Loucy (cell line): ENCODE data around the gene WWOX.

Source experiments
- H2AFZ ChIP-seq: fragments of 200-600 bp; sonication (generic); 2 replicates; pipeline ENCODE4 v1.6.0; 2016; ENCODE audit warnings: antibody characterized with exemption, mild to moderate bottlenecking, low read length, moderate library complexity
- H3F3A ChIP-seq: fragments of 200-600 bp; 2 replicates; pipeline ENCODE4 v1.6.0; 2016; ENCODE audit warnings: antibody characterized with exemption, low read depth, mild to moderate bottlenecking
- H3K27me3 ChIP-seq: fragments of 200-600 bp; sonication (generic); 2 replicates; pipeline ENCODE4 v1.6.1; 2014; ENCODE audit warnings: low read length, mild to moderate bottlenecking; ENCODE audit not compliant: insufficient read depth, poor library complexity, severe bottlenecking
- H3K36me3 ChIP-seq: fragments of 200-600 bp; sonication (generic); 2 replicates; pipeline ENCODE4 v1.6.1; 2016; ENCODE audit warnings: low read length; ENCODE audit not compliant: insufficient read depth
- H3K4me1 ChIP-seq: fragments of 200-600 bp; sonication (generic); 2 replicates; pipeline ENCODE4 v1.5.1; 2014; ENCODE audit warnings: low read length, mild to moderate bottlenecking; ENCODE audit not compliant: insufficient read depth, poor library complexity, severe bottlenecking
- H3K4me2 ChIP-seq: fragments of 200-600 bp; sonication (generic); 2 replicates; pipeline ENCODE4 v1.6.0; 2014; ENCODE audit warnings: antibody characterized with exemption, low read length, low read depth, mild to moderate bottlenecking; ENCODE audit not compliant: poor library complexity, severe bottlenecking
- H3K4me3 ChIP-seq: fragments of 200-600 bp; sonication (generic); 2 replicates; pipeline ENCODE4 v1.5.1; 2014; ENCODE audit warnings: low read length, mild to moderate bottlenecking, mixed read lengths; ENCODE audit not compliant: poor library complexity, severe bottlenecking
- H3K79me2 ChIP-seq: fragments of 200-600 bp; sonication (generic); 2 replicates; pipeline ENCODE4 v1.6.1; 2014; ENCODE audit warnings: low read length; ENCODE audit not compliant: insufficient read depth
- H3K9ac ChIP-seq: fragments of 200-600 bp; sonication (generic); 2 replicates; pipeline ENCODE4 v1.6.0; 2014; ENCODE audit warnings: mild to moderate bottlenecking, low read depth, low read length, moderate library complexity; ENCODE audit not compliant: poor library complexity, severe bottlenecking
- H3K9me2 ChIP-seq: fragments of 200-600 bp; sonication (generic); replicated peaks from 2 replicates; pipeline ENCODE4 v1.6.1; 2016; ENCODE audit warnings: low read depth, low read length, mixed read lengths
- H3K9me3 ChIP-seq: fragments of 200-600 bp; sonication (generic); 2 replicates; pipeline ENCODE4 v1.6.1; 2014; ENCODE audit warnings: mild to moderate bottlenecking, antibody characterized with exemption, low read length, low read depth; ENCODE audit not compliant: insufficient read depth
- H4K20me1 ChIP-seq: fragments of 200-600 bp; sonication (generic); 2 replicates; pipeline ENCODE4 v1.6.0; 2014; ENCODE audit warnings: antibody characterized with exemption, low read length, mild to moderate bottlenecking; ENCODE audit not compliant: insufficient read depth, poor library complexity, severe bottlenecking
- CTCF ChIP-seq: fragments of 200-600 bp; sonication (generic); conservative IDR thresholded peaks from 2 replicates; pipeline ENCODE4 v1.5.1; 2014; ENCODE audit warnings: mild to moderate bottlenecking, antibody characterized with exemption, low read length
- EZH2phosphoT487 ChIP-seq: fragments of 200-600 bp; IDR thresholded peaks from 2 replicates; pipeline ENCODE4 v1.6.1; 2018; ENCODE audit warnings: antibody characterized with exemption, mild to moderate bottlenecking, moderate library complexity, borderline replicate concordance

WWOX gene

GRCh38 chr16:79195938-79196337 is 1096.5 kb downstream of the WWOX start:
- Histone ChIP-seq H3F3A (no peaks in the 10 kb centered on the region), H3K4me3 (no peak overlapping the region), H3K9me2 (no peaks in the 10 kb centered on the region), H3K27me3 (no peaks in the 10 kb centered on the region), H3K9me3 (no peaks in the 10 kb centered on the region), H3K4me2 (no peak overlapping the region), H3K79me2 (no peaks in the 10 kb centered on the region), H3K9ac (no peak overlapping the region), H2AFZ (no peak overlapping the region), H4K20me1 (no peaks in the 10 kb centered on the region), H3K4me1 (peaks cover 24% of the 10 kb centered on the region), H3K36me3 (no peaks in the 10 kb centered on the region)
- no peak for TF ChIP-seq CTCF
- TF ChIP-seq EZH2phosphoT487: no peak

GRCh38 chr16:79201436-79201835 is 1102.0 kb downstream of the WWOX start:
- H3K4me2 ChIP-seq: no peak overlapping the region
- no peaks in the 10 kb centered on the region for H3K79me2 ChIP-seq
- no peaks in the 10 kb centered on the region for H3K9me3 ChIP-seq
- H3K9me2 ChIP-seq: no peaks in the 10 kb centered on the region
- no peak overlapping the region for H3K9ac ChIP-seq
- TF ChIP-seq CTCF: no peak
- no peak for TF ChIP-seq EZH2phosphoT487
- no peaks in the 10 kb centered on the region for H3K27me3 ChIP-seq
- H3K36me3 ChIP-seq: no peaks in the 10 kb centered on the region
- H4K20me1 ChIP-seq: no peaks in the 10 kb centered on the region
- no peaks in the 10 kb centered on the region for H3K4me1 ChIP-seq
- no peak overlapping the region for H2AFZ ChIP-seq
- H3K4me3 ChIP-seq: no peak overlapping the region
- no peaks in the 10 kb centered on the region for H3F3A ChIP-seq

GRCh38 chr16:79202977-79203376 is 1103.5 kb downstream of the WWOX start:
- Histone ChIP-seq H4K20me1 (no peaks in the 10 kb centered on the region), H3K36me3 (no peaks in the 10 kb centered on the region), H3F3A (no peaks in the 10 kb centered on the region), H3K27me3 (no peaks in the 10 kb centered on the region), H3K79me2 (no peaks in the 10 kb centered on the region), H3K9me3 (no peaks in the 10 kb centered on the region), H3K4me3 (no peak overlapping the region), H3K4me1 (no peaks in the 10 kb centered on the region), H3K4me2 (no peak overlapping the region), H3K9ac (no peak overlapping the region), H3K9me2 (no peaks in the 10 kb centered on the region), H2AFZ (no peak overlapping the region)
- TF ChIP-seq EZH2phosphoT487: no peak
- TF ChIP-seq CTCF: no peak
